ENCODE data around the gene GOT1.

The GOT1 gene

GRCh38 chr10:99395750-99396445 lies 34.5 kb downstream of the GOT1 start:
- peak; percentile 93 for DNase-seq (ENCODE audit: low spot score)

- DNase-seq (ENCODE audit: low spot score): no peak
These were observed 35.5 kb downstream of the GOT1 start for GRCh38 chr10:99394761-99395386.

- DNase-seq (ENCODE audit: low spot score): no peak
These were observed 36.2 kb downstream of the GOT1 start for GRCh38 chr10:99394256-99394655.

GRCh38 chr10:99393683-99394082 lies 36.7 kb downstream of the GOT1 start:
- DNase-seq (ENCODE audit: low spot score): no peak

- DNase-seq (ENCODE audit: low spot score): no peak
These were observed 37.4 kb downstream of the GOT1 start for GRCh38 chr10:99393036-99393435.

GRCh38 chr10:99391346-99391745 lies 39.1 kb downstream of the GOT1 start:
- DNase-seq (ENCODE audit: low spot score): no peak

GRCh38 chr10:99389729-99390480 lies 40.5 kb downstream of the GOT1 start:
- DNase-seq (ENCODE audit: low spot score): no peak

- DNase-seq (ENCODE audit: low spot score): no peak
These were observed 42.9 kb downstream of the GOT1 start for GRCh38 chr10:99387541-99387940.

- DNase-seq (ENCODE audit: low spot score): no peak
These were observed 43.4 kb downstream of the GOT1 start for GRCh38 chr10:99387071-99387470.

- no peak for DNase-seq (ENCODE audit: low spot score)
These were observed 48.2 kb downstream of the GOT1 start for GRCh38 chr10:99382176-99382575.

GRCh38 chr10:99375426-99375825 lies 55.0 kb downstream of the GOT1 start:
- DNase-seq (ENCODE audit: low spot score): no peak

GRCh38 chr10:99374972-99375371 lies 55.5 kb downstream of the GOT1 start:
- DNase-seq (ENCODE audit: low spot score): no peak

GRCh38 chr10:99374526-99374925 lies 55.9 kb downstream of the GOT1 start:
- no peak for DNase-seq (ENCODE audit: low spot score)

- DNase-seq (ENCODE audit: low spot score): no peak
These were observed 57.7 kb downstream of the GOT1 start for GRCh38 chr10:99372546-99373271.

GRCh38 chr10:99370993-99371392 lies 59.4 kb downstream of the GOT1 start:
- peak; percentile 22 for DNase-seq (ENCODE audit: low spot score)

- no peak for DNase-seq (ENCODE audit: low spot score)
These were observed 60.9 kb downstream of the GOT1 start for GRCh38 chr10:99369551-99369950.

- no peak for DNase-seq (ENCODE audit: low spot score)
These were observed 61.3 kb downstream of the GOT1 start for GRCh38 chr10:99369126-99369525.

GRCh38 chr10:99368646-99369045 lies 61.8 kb downstream of the GOT1 start:
- DNase-seq (ENCODE audit: low spot score): no peak

- no peak for DNase-seq (ENCODE audit: low spot score)
These were observed 63.8 kb downstream of the GOT1 start for GRCh38 chr10:99366666-99367065.

- DNase-seq (ENCODE audit: low spot score): no peak
These were observed 64.7 kb downstream of the GOT1 start for GRCh38 chr10:99365736-99366135.

GRCh38 chr10:99365311-99365710 lies 65.1 kb downstream of the GOT1 start:
- no peak for DNase-seq (ENCODE audit: low spot score)

- DNase-seq (ENCODE audit: low spot score): no peak
These were observed 66.3 kb downstream of the GOT1 start for GRCh38 chr10:99364125-99364524.

- DNase-seq (ENCODE audit: low spot score): no peak
These were observed 69.5 kb downstream of the GOT1 start for GRCh38 chr10:99360934-99361333.

Data from COLO829 (cell line).